Heart right ventricle (tissue), 16 donors: ENCODE results near the gene OTOGL. TPM values are rescaled to one million over a fixed set of nuclear protein-coding genes. Genes with fewer than 3 reads are reported as not detected.

Experiments
- ATAC-seq, 8 donors: fragments of 200-7000 bp; cut with Tn5 transposase; one replicate each; pipeline ENCODE4 v1.9.1; 2020; ENCODE audit warnings: mild to moderate bottlenecking in 8 of 8, moderate library complexity in 8 of 8, moderate number of reproducible peaks in 1 of 8
- DNase-seq, 2 donors: peaks; one replicate each; pipeline ENCODE4 v3.0.0-alpha.2; 2020
- H3K27ac ChIP-seq, 10 donors: fragments of 200-600 bp; sonication (generic) in 2 of 10; one replicate each; pipeline versions ENCODE4 v1.5.0 to v1.8.0; 2020 to 2022; ENCODE audit warnings: mild to moderate bottlenecking in 3 of 10
- H3K27me3 ChIP-seq, 7 donors: fragments of 200-600 bp; one replicate each; pipeline ENCODE4 v1.8.0; 2021 to 2022; ENCODE audit warnings: mild to moderate bottlenecking in 2 of 7
- H3K36me3 ChIP-seq, 9 donors: fragments of 200-600 bp; sonication (generic) in 1 of 9; one replicate each; pipeline versions ENCODE4 v1.5.0 to v1.8.0; 2020 to 2022; ENCODE audit warnings: mild to moderate bottlenecking in 2 of 9
- H3K4me1 ChIP-seq, 9 donors: fragments of 200-600 bp; sonication (generic) in 1 of 9; one replicate each; pipeline versions ENCODE4 v1.5.0 to v1.8.0; 2020 to 2022; ENCODE audit warnings: mild to moderate bottlenecking in 4 of 9
- H3K4me3 ChIP-seq, 10 donors: fragments of 200-600 bp; sonication (generic) in 2 of 10; one replicate each; pipeline versions ENCODE4 v1.5.0 to v1.8.0; 2020 to 2022; ENCODE audit warnings: mild to moderate bottlenecking in 7 of 10, moderate library complexity in 2 of 10
- H3K9me3 ChIP-seq, 11 donors: fragments of 200-600 bp in 10 of 11; sonication (generic) in 2 of 11; one replicate each; pipeline versions ENCODE4 v1.5.0 to v1.8.0; 2013 to 2022; ENCODE audit warnings: mild to moderate bottlenecking in 2 of 11, control low read depth in 1 of 11, moderate library complexity in 1 of 11
- CTCF ChIP-seq, 9 donors: fragments of 200-600 bp; sonication (generic) in 2 of 9; IDR thresholded peaks; one replicate each; pipeline versions ENCODE4 v1.5.0 to v1.8.0; 2021 to 2022; ENCODE audit warnings: antibody characterized with exemption in 9 of 9, mild to moderate bottlenecking in 5 of 9, moderate library complexity in 1 of 9
- WGBS, 2 donors: extraction: QIAGEN DNeasy Blood & Tissue Kit; methylation state at CpG; one replicate each; pipeline ENCODE4 v1.1.7; 2013; ENCODE audit warnings: inconsistent platforms in 1 of 2; 5-methylcytosine and 5-hydroxymethylcytosine counted together
- intact Hi-C, 10 donors: fragments of 100-400 bp; cut with DNase I; formaldehyde crosslinking; loops; one replicate each; pipeline versions ENCODE4 v1.11.1 to v1.14.2; 2022
- polyA plus RNA-seq, 2 donors: library from polyadenylated mRNA; stranded (reverse); fragments of 200-250 nt; gene quantifications; one replicate each; pipeline ENCODE4 v1.2.3, GENCODE V29; 2013
- total RNA-seq, 10 donors: library from RNA; stranded (reverse); fragmentation: NEBNext Ultra II Directional in 3 of 10; extraction: Animal tissue kit (Norgen Biotek cat#: 25700) in 3 of 10; gene quantifications; one replicate each; pipeline versions ENCODE4 v1.2.1 to v1.2.4, GENCODE V29; 2021 to 2023
- donor health status: Arrhythmogenic right ventricular cardiomyopathy.
- donor health status: ischemic (EF 13 %, LVEDD 7.1; RV severe dilation, severe dysfunction).
- donor health status: healthy with polysubstance abuse.
- donor health status: DM: no; HTN: yes; CAD: no.
- donor health status: DM: no; HTN: no; CAD: no.
- donor health status: ischemic (EF 25% LVEDD 6.9; RV normal size, moderate dysfunction).
- donor health status: ischemic (EF 25% LVEDD 5.7; RV mildly dilated, moderate dysfunction).
- donor health status: healthy.
- donor health status: DM: yes; HTN: yes; CAD: no.
- donor health status: Ischemic cardiomyopathy.
- donor health status: ischemic (EF 35%, LVEDD 5.7; RV mildly dilated, moderate dysfunction).
- donor health status: nonischemic (EF 11% LVEDD 7.7; RV severe dilation, severe dysfunction).
- donor health status: DM: yes; HTN: yes; CAD: no.
- donor health status: PGD.
- donor health status: ischemic (EF 29% LVEDD 5.4; RV normal size, mild dysfunction).
- donor health status: nonischemic (EF 23%, LVEDD 6.1; RV moderate dilation, normal function).

Gene OTOGL
- total and polyA plus RNA-seq, 12 donors, result 0.04 to 1.4 (median 0.24) TPM

DNA sequence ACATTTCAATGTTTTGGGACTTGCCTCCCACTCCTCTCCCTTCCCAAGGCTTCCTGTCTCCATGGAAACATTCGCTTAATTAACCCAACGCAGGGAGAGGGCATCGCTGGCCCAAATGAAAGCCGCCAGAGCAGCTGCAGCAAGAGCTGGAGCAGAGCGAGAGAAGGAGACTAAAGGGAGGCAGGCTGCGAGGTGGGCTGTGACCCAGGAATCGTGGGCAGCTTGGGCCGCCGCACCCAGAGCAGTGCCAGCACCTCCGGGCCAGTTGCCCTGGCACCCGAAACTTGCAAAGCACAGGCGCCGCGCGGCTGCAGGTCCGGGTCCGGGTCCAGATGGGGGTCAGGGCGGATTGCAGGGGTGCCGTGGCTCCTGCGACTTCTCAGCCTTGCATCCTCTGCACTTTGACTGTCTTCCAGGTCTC lies 301.2 kb downstream of the OTOGL start:
- intact Hi-C loops, result loop anchor here in 1 of 10 donors (10.0 kb wide), 1 partner anchor 364 kb away; no protein-coding TSS in a partner anchor
- no peak for TF ChIP-seq CTCF (IDR thresholded peaks at IDR 0.05)
- 14 to 31% methylated on average over 20 of the region's 20 CpGs for WGBS, 2 donors
- DNase-seq, result peak in 1 of 2 donors; percentile 12
- H3K27ac ChIP-seq, result no peak overlapping the region
- no peaks in the 10 kb centered on the region for H3K4me1 ChIP-seq
- H3K27me3 ChIP-seq, result peaks cover 0 to 17% (median 0%) of the 10 kb centered on the region in 7 donors
- peak overlapping the region in 9 of 10 donors; percentile 26 to 49 (median 36) for H3K4me3 ChIP-seq
- no peaks in the 10 kb centered on the region for H3K36me3 ChIP-seq
- ATAC-seq, result peak in 2 of 8 donors; percentile 24 to 66
- no peaks in the 10 kb centered on the region for H3K9me3 ChIP-seq

DNA sequence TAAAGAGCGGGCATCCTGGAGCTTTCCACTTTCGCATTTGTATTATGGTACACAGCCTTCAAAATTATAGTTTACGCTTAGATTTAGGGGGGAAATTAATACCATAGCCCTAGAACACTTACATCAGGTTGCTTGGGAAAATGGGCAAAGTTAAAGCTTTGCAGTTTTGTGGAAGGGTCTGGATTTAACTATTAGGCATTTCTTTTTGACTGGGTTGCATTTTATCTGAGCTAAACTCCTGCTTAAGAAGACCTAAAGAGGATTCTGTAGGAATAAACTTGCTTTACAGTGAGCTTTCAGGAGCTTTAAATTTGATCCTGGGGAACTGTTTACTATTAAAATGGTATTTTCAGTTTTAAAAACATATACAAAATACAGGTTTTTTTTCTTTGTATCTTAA lies 301.9 kb downstream of the OTOGL start:
- peaks cover 0 to 17% (median 0%) of the 10 kb centered on the region in 7 donors for H3K27me3 ChIP-seq
- no peak for TF ChIP-seq CTCF (IDR thresholded peaks at IDR 0.05)
- H3K4me3 ChIP-seq, result peak overlapping the region in 2 of 10 donors; percentile 30 to 49
- no peaks in the 10 kb centered on the region for H3K9me3 ChIP-seq
- H3K36me3 ChIP-seq, result no peaks in the 10 kb centered on the region
- H3K4me1 ChIP-seq, result no peaks in the 10 kb centered on the region
- no peak for ATAC-seq
- intact Hi-C loops, result loop anchor here in 1 of 10 donors (10.0 kb wide), 1 partner anchor 364 kb away; no protein-coding TSS in a partner anchor
- no peak for DNase-seq
- H3K27ac ChIP-seq, result no peak overlapping the region
- 86 to 90% methylated on average over 3 of the region's 3 CpGs for WGBS, 2 donors

DNA sequence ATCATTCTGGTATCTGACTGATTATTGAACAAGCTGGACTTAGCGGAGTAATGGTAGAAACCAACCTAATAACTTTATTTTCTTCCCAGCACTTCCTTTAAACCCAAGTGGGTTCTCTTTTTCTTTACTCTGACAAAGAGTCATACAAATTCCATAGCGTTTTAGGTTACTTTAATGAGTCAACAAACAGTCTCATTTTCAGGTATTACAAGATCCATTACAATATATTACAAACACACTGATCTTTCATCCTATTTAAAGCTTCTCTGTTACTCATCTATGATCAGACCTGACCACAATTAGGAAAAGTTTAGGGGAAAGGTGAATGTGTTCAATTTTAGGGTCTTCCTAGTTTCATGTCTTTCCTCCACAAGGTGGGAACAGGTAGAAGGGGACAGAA lies 305.3 kb downstream of the OTOGL start:
- no peak for TF ChIP-seq CTCF (IDR thresholded peaks at IDR 0.05)
- ATAC-seq (no peak), DNase-seq (no peak)
- no peak overlapping the region for H3K27ac ChIP-seq
- WGBS, 2 donors, result 66 to 67% methylated on average over 2 of the region's 2 CpGs
- H3K27me3 ChIP-seq, result peaks cover 0 to 17% (median 0%) of the 10 kb centered on the region in 7 donors
- no peaks in the 10 kb centered on the region for H3K4me1 ChIP-seq
- no peaks in the 10 kb centered on the region for H3K9me3 ChIP-seq
- no peaks in the 10 kb centered on the region for H3K36me3 ChIP-seq
- H3K4me3 ChIP-seq, result no peak overlapping the region
- intact Hi-C loops, result loop anchor here in 2 of 10 donors (5.0 to 10.0 kb wide), 2 partner anchors 358 to 360 kb away; no protein-coding TSS in a partner anchor

DNA sequence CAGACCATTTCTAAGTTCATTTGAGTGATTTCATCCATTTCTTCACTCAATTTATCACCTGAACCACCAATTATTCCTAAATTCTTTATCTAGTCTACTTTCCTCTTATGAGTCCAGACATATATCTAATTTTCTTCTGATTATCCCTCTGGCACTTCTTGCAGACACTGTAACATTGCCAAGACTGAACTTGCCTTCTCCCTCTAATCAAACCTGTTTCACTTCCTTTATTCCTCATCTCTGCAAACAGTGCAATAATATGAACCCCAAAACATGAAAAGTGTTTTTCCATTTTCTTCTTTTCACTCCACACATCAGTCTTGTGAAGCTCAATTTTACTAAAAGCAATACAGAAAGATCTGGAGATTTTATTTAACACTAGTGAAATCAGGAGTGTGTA lies 306.9 kb downstream of the OTOGL start:
- no peak overlapping the region for H3K27ac ChIP-seq
- no peaks in the 10 kb centered on the region for H3K4me1 ChIP-seq
- H3K36me3 ChIP-seq, result no peaks in the 10 kb centered on the region
- H3K9me3 ChIP-seq, result no peaks in the 10 kb centered on the region
- no peak for TF ChIP-seq CTCF (IDR thresholded peaks at IDR 0.05)
- ATAC-seq, result no peak
- peaks cover 0 to 7% (median 0%) of the 10 kb centered on the region in 7 donors for H3K27me3 ChIP-seq
- H3K4me3 ChIP-seq, result no peak overlapping the region
- intact Hi-C loops, result loop anchor here in 2 of 10 donors (5.0 to 10.0 kb wide), 2 partner anchors 356 to 359 kb away; no protein-coding TSS in a partner anchor
- DNase-seq, result no peak
